GM19468 (cell line): Measurements from ENCODE around the gene TNNI3K.

ENCODE experiments used
- ATAC-seq: cut with Tn5 transposase; IDR thresholded peaks from one replicate; pipeline ENCODE4 v1.9.1; 2021; ENCODE audit warnings: mild to moderate bottlenecking, moderate library complexity, moderate number of reproducible peaks; ENCODE audit not compliant: unreplicated experiment; ENCODE audit errors: extremely low read depth

The TNNI3K gene

GRCh38 chr1:74280642-74281396, 45.6 kb downstream of the TNNI3K start:
- no peak for ATAC-seq

- ATAC-seq = no peak
These were observed 51.2 kb downstream of the TNNI3K start for GRCh38 chr1:74286414-74286813.

GRCh38 chr1:74314438-74314837, 79.3 kb downstream of the TNNI3K start:
- no peak for ATAC-seq

- ATAC-seq = no peak
These were observed 81.1 kb downstream of the TNNI3K start for GRCh38 chr1:74316302-74316701.

GRCh38 chr1:74317663-74318062, 82.5 kb downstream of the TNNI3K start:
- ATAC-seq = no peak

GRCh38 chr1:74323937-74324473, 88.8 kb downstream of the TNNI3K start:
- ATAC-seq = no peak

GRCh38 chr1:74324684-74325448, 89.7 kb downstream of the TNNI3K start:
- no peak for ATAC-seq

- ATAC-seq = no peak
These were observed 93.7 kb downstream of the TNNI3K start for GRCh38 chr1:74328851-74329250.

GRCh38 chr1:74333244-74333643, 98.1 kb downstream of the TNNI3K start:
- no peak for ATAC-seq

- ATAC-seq = no peak
These were observed 99.0 kb downstream of the TNNI3K start for GRCh38 chr1:74334147-74334546.

GRCh38 chr1:74340656-74341055, 105.5 kb downstream of the TNNI3K start:
- ATAC-seq = no peak

- ATAC-seq = no peak
These were observed 106.6 kb downstream of the TNNI3K start for GRCh38 chr1:74341702-74342339.

GRCh38 chr1:74343216-74343615, 108.0 kb downstream of the TNNI3K start:
- no peak for ATAC-seq

GRCh38 chr1:74344387-74344786, 109.2 kb downstream of the TNNI3K start:
- ATAC-seq = no peak

GRCh38 chr1:74356493-74356892, 121.3 kb downstream of the TNNI3K start:
- ATAC-seq = no peak

- ATAC-seq = no peak
These were observed 122.0 kb downstream of the TNNI3K start for GRCh38 chr1:74357150-74357549.

GRCh38 chr1:74357756-74358155, 122.6 kb downstream of the TNNI3K start:
- no peak for ATAC-seq

GRCh38 chr1:74362691-74363090, 127.5 kb downstream of the TNNI3K start:
- no peak for ATAC-seq

GRCh38 chr1:74363220-74363619, 128.0 kb downstream of the TNNI3K start:
- no peak for ATAC-seq

- ATAC-seq = no peak
These were observed 132.1 kb downstream of the TNNI3K start for GRCh38 chr1:74367175-74367813.
